SU-DHL-6 (cell line): ENCODE results near the gene RBPMS2.

Source experiments
- H2AFZ ChIP-seq: fragments of 200-600 bp; sonication (generic); 2 replicates; pipeline ENCODE4 v1.6.1; 2014; ENCODE audit warnings: low read depth, mild to moderate bottlenecking, moderate library complexity, mixed read lengths, antibody characterized with exemption, low read length; ENCODE audit not compliant: severe bottlenecking
- H3F3A ChIP-seq: fragments of 200-600 bp; shearing (Covaris generic); 2 replicates; pipeline ENCODE4 v1.6.0; 2016; ENCODE audit warnings: antibody characterized with exemption, mild to moderate bottlenecking; ENCODE audit not compliant: insufficient read depth
- H3K27ac ChIP-seq: fragments of 200-600 bp; sonication (generic); 2 replicates; pipeline ENCODE4 v1.5.1; 2016; ENCODE audit warnings: low read depth, mild to moderate bottlenecking, low read length, moderate library complexity, mixed read lengths
- H3K27me3 ChIP-seq: fragments of 200-600 bp; sonication (generic), shearing (Covaris generic); 2 replicates; pipeline ENCODE4 v1.6.0; 2014; ENCODE audit warnings: mild to moderate bottlenecking, low read length
- H3K36me3 ChIP-seq: fragments of 200-600 bp; sonication (generic); 2 replicates; pipeline ENCODE4 v1.6.1; 2014; ENCODE audit warnings: mild to moderate bottlenecking, low read length, mixed read lengths
- H3K4me2 ChIP-seq: fragments of 300-600, 200-600 bp; shearing (Covaris generic), sonication (generic); 2 replicates; pipeline ENCODE4 v1.6.0; 2014; ENCODE audit warnings: low read length, low read depth, mild to moderate bottlenecking; ENCODE audit not compliant: poor library complexity, severe bottlenecking
- H3K4me3 ChIP-seq: fragments of 200-600 bp; sonication (generic); 2 replicates; pipeline ENCODE4 v1.5.1; 2014; ENCODE audit warnings: antibody characterized with exemption, low read length, mild to moderate bottlenecking, mixed read lengths; ENCODE audit not compliant: insufficient read depth, poor library complexity, severe bottlenecking
- H3K79me2 ChIP-seq: fragments of 200-600 bp; sonication (generic); 2 replicates; pipeline ENCODE4 v1.6.1; 2014; ENCODE audit warnings: mild to moderate bottlenecking, low read length, moderate library complexity; ENCODE audit not compliant: insufficient read depth
- H3K9ac ChIP-seq: fragments of 200-600 bp; sonication (generic); 2 replicates; pipeline ENCODE4 v1.7.0; 2014; ENCODE audit warnings: mild to moderate bottlenecking, low read length
- H3K9me2 ChIP-seq: fragments of 200-600 bp; sonication (generic); replicated peaks from 2 replicates; pipeline ENCODE4 v1.6.1; 2014; ENCODE audit warnings: low read length; ENCODE audit not compliant: insufficient read depth
- H3K9me3 ChIP-seq: fragments of 200-600 bp; sonication (generic); 2 replicates; pipeline ENCODE4 v1.6.1; 2014; ENCODE audit warnings: low read length, mixed read lengths; ENCODE audit not compliant: insufficient read depth
- H4K20me1 ChIP-seq: fragments of 200-600 bp; sonication (generic); 2 replicates; pipeline ENCODE4 v1.6.1; 2014; ENCODE audit warnings: low read depth, mild to moderate bottlenecking, antibody characterized with exemption, low read length, moderate library complexity, mixed read lengths
- EZH2phosphoT487 ChIP-seq: fragments of 200-600 bp; sonication (generic), shearing (Covaris generic); conservative IDR thresholded peaks from 2 replicates; pipeline ENCODE4 v1.6.1; 2018; ENCODE audit warnings: mild to moderate bottlenecking, antibody characterized with exemption, low read length, moderate library complexity, mixed read lengths
- TF ChIP-seq, protein P1 (sequence below): fragments of 200-600 bp; sonication (generic); IDR thresholded peaks from one replicate; pipeline ENCODE4 v1.5.1; 2017; ENCODE audit warnings: antibody characterized with exemption, mild to moderate bottlenecking, low read length, moderate library complexity; ENCODE audit not compliant: insufficient read depth, poor library complexity, severe bottlenecking

Gene RBPMS2

DNA sequence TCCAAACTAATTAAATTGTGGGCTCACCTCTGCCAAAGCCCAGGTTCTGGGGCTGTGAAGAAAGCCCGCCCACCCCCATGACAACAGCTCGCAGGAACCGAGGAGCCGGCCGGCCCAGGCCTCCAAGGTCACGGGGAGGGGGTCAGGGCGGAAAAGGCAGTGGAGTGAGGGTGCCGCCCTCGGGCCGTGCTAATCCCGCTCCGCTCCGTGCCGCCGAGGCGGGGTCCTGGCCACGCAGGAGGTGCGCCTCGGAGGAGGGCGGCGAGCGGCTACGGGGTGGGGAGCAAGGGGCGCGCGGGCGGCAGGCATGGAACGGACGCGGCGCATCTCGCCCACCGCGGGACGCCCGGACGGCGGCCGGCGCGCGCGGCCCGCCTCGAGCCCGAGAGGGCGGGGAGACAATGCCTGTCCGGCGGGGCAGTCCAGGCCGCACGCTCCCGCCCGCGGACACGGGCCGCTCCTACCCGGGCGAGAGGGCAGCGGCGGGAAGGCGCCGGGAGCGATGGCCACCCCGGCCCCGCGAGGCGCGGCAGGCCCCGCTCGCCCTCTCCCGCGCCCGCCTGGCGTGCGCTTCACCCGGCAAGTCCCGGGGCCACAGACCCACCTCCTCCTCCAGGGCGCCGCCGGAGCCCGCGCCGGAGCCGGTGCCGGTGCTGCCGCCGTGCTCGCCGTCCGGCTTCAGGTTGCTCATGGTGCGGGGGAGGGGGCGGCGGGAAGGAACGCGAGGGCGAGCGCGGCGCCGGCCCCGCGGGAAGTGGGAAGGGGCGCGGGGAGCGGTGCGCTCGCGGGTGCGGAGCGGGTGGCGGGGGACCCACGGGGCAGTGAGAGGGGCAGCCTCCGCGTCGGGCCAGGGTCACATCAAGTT is 528 bp downstream of the RBPMS2 start:
- Histone ChIP-seq H3K4me2 (peak overlapping the region; percentile 50), H3K27ac (no peak overlapping the region), H3K4me3 (peak overlapping the region; percentile 39), H2AFZ (no peak overlapping the region), H3K9me2 (no peaks in the 10 kb centered on the region), H3K79me2 (no peaks in the 10 kb centered on the region), H3K36me3 (no peaks in the 10 kb centered on the region), H3K9me3 (no peaks in the 10 kb centered on the region), H3F3A (no peaks in the 10 kb centered on the region), H4K20me1 (no peaks in the 10 kb centered on the region), H3K27me3 (no peaks in the 10 kb centered on the region), H3K9ac (peak overlapping the region; percentile 16; the same call in 1 of the 2 replicates)
- TF ChIP-seq, protein P1, sequence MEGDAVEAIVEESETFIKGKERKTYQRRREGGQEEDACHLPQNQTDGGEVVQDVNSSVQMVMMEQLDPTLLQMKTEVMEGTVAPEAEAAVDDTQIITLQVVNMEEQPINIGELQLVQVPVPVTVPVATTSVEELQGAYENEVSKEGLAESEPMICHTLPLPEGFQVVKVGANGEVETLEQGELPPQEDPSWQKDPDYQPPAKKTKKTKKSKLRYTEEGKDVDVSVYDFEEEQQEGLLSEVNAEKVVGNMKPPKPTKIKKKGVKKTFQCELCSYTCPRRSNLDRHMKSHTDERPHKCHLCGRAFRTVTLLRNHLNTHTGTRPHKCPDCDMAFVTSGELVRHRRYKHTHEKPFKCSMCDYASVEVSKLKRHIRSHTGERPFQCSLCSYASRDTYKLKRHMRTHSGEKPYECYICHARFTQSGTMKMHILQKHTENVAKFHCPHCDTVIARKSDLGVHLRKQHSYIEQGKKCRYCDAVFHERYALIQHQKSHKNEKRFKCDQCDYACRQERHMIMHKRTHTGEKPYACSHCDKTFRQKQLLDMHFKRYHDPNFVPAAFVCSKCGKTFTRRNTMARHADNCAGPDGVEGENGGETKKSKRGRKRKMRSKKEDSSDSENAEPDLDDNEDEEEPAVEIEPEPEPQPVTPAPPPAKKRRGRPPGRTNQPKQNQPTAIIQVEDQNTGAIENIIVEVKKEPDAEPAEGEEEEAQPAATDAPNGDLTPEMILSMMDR, result no peak
- no peak for TF ChIP-seq EZH2phosphoT487

DNA sequence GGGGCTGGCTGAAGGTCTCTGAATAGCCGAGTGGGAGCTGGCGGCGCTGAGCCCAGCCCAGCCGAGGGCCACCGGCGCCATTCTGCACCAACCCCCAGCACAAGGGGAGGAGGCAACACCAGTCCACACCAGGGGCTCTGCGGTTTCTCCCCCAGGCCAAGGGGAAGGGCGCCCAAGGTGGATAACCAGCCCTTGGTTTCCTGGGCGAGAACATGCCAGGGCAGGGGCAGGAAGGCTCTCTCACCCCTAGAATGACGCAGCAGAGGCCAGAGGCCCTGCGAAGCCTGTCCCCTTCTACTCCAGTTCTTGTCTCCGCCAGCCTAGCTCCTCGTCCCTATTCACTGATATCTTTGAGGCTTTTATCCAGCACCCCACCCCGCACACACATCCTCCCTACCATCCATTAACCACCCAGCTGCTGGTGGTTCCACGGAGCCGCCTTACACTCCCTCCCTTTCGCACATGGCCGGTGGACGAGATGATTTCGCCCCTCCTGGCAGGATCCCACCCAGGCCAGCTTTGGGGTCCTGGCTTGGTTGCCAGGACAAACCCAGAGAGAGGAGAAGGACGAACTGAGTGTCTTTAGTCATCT is 1.3 kb downstream of the RBPMS2 start:
- Histone ChIP-seq H3K9me2 (no peaks in the 10 kb centered on the region), H3K9me3 (no peaks in the 10 kb centered on the region), H3K4me3 (no peak overlapping the region), H3K4me2 (no peak overlapping the region), H3K27ac (no peak overlapping the region), H4K20me1 (no peaks in the 10 kb centered on the region), H3K79me2 (no peaks in the 10 kb centered on the region), H2AFZ (no peak overlapping the region), H3F3A (no peaks in the 10 kb centered on the region), H3K9ac (no peak overlapping the region), H3K27me3 (no peaks in the 10 kb centered on the region), H3K36me3 (no peaks in the 10 kb centered on the region)
- TF ChIP-seq, protein P1, result no peak
- TF ChIP-seq EZH2phosphoT487, result no peak

DNA sequence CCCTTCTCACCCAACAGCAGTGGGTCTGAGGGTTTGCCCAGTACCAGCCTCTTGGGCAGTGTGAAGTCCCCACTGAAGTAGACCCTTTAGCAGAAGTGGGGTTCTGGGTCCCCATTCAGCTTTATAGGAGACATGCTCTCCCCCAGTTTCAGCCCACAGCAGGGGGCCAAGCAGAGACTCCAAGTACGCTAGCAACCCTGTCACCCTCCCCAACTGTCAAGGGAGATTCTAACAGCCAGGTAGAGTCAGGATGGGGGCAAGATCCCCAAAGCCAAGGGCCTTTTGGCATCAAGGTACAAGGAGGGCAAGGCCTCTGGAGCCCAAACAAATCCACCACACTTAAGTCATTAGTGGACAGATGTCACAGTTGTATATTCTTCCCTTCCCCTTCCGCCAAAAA is 1.8 kb downstream of the RBPMS2 start:
- Histone ChIP-seq H3K79me2 (no peaks in the 10 kb centered on the region), H3K27ac (no peak overlapping the region), H3K4me3 (no peak overlapping the region)

More for the DNA sequence above, 1.8 kb downstream of the RBPMS2 start:
- Histone ChIP-seq H3F3A (no peaks in the 10 kb centered on the region), H3K4me2 (no peak overlapping the region), H3K9ac (no peak overlapping the region), H2AFZ (no peak overlapping the region), H3K9me3 (no peaks in the 10 kb centered on the region), H3K36me3 (no peaks in the 10 kb centered on the region), H4K20me1 (no peaks in the 10 kb centered on the region), H3K9me2 (no peaks in the 10 kb centered on the region), H3K27me3 (no peaks in the 10 kb centered on the region)
- TF ChIP-seq EZH2phosphoT487, result no peak
- TF ChIP-seq, protein P1, result no peak
